Uterus (tissue), 4 donors: ENCODE data around the gene KIF26B. TPM values are rescaled to one million over a fixed set of nuclear protein-coding genes. Genes with fewer than 3 reads are reported as not detected.

Experiments
- DNase-seq, 2 donors: peaks; one replicate each; pipeline ENCODE4 v3.0.0-alpha.2; 2019 to 2020
- H3K27ac ChIP-seq, 2 donors: fragments of 200-600 bp; sonication (generic); 1 replicate in 1 of 2; 2 replicates in 1 of 2; pipeline ENCODE4 v1.5.1; 2016 to 2018
- H3K27me3 ChIP-seq, 2 donors: fragments of 200-600 bp; sonication (generic); one replicate each; pipeline ENCODE4 v1.5.1; 2018 to 2019; ENCODE audit warnings: control low read depth in 1 of 2
- H3K36me3 ChIP-seq, 2 donors: fragments of 200-600 bp; sonication (generic); one replicate each; pipeline ENCODE4 v1.5.1; 2019; ENCODE audit warnings: control low read depth in 1 of 2
- H3K4me1 ChIP-seq, 2 donors: fragments of 200-600 bp; sonication (generic); one replicate each; pipeline ENCODE4 v1.5.1; 2018 to 2019; ENCODE audit warnings: control low read depth in 1 of 2
- H3K4me3 ChIP-seq, 2 donors: fragments of 200-600 bp; sonication (generic); 1 replicate in 1 of 2; 2 replicates in 1 of 2; pipeline ENCODE4 v1.5.1; 2018 to 2019; ENCODE audit warnings: mild to moderate bottlenecking in 1 of 2
- H3K9me3 ChIP-seq, 2 donors: fragments of 200-600 bp; sonication (generic); one replicate each; pipeline ENCODE4 v1.5.1; 2019; ENCODE audit warnings: control low read depth in 1 of 2
- CTCF ChIP-seq, 4 experiments: fragments of 200-600 bp in 2 of 4; fragments of 450-650 bp in 2 of 4; sonication (generic) in 2 of 4; IDR thresholded peaks; one replicate each; pipeline ENCODE4 v1.5.1; 2016 to 2019; ENCODE audit warnings: antibody characterized with exemption in 4 of 4, mild to moderate bottlenecking in 2 of 4, moderate library complexity in 1 of 4
- POLR2A ChIP-seq, 2 donors: fragments of 450-650 bp; IDR thresholded peaks; one replicate each; pipeline ENCODE4 v1.6.1; 2016; ENCODE audit warnings: antibody characterized with exemption in 2 of 2, mild to moderate bottlenecking in 1 of 2, moderate library complexity in 1 of 2
- intact Hi-C: fragments of 100-400 bp; cut with DNase I; formaldehyde crosslinking; loops from one replicate; pipeline ENCODE4 v1.15.1; 2023; ENCODE audit warnings: low total_unique reads
- total RNA-seq, 4 donors: library from RNA; depleted of rRNA in 3 of 4; stranded (reverse); fragments of >200 nt in 3 of 4; gene quantifications; one replicate each; pipeline versions ENCODE4 v1.1.0 to v1.2.4, GENCODE V29; 2014 to 2023
- donor health status: DM: yes; HTN: yes; CAD: no.

The KIF26B gene
- total RNA-seq, 4 donors from 2014 or later, result 0.27 to 17.4 (median 1.3) TPM; not detected in 1

DNA sequence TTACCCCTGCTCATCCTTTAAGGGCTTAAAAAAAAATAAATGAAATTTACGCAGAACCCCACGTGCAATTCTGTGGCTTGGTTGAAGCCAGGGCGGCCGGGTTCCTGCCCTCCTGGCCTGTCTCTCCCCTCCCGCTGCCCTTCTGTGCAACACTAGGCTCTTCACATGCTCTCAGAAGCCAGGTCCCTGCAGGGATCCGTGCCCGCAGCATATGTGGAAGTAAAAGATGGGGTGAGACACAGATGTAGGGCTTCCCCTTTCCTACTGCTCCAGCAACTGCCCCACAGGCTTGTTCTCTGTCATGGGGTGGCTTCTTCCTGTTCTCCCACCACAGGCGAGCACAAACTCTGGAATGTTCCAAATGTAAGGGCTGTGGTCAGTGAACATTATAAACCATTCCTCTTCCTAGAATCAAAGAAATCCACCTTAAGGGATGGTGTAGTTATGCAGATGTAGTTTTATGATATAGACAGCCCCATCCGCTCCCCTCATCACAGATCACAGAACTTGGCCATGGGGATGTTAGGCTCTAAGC, 535.4 kb downstream of the KIF26B start:
- H3K4me3 ChIP-seq, result no peak overlapping the region
- no peaks in the 10 kb centered on the region for H3K36me3 ChIP-seq
- no peak overlapping the region for H3K27ac ChIP-seq
- TF ChIP-seq CTCF (IDR thresholded peaks at IDR 0.05), result no peak
- no peak for TF ChIP-seq POLR2A (IDR thresholded peaks at IDR 0.05)
- no peaks in the 10 kb centered on the region for H3K4me1 ChIP-seq
- intact Hi-C loops, result no loop called here
- no peaks in the 10 kb centered on the region for H3K27me3 ChIP-seq
- no peaks in the 10 kb centered on the region for H3K9me3 ChIP-seq
- no peak for DNase-seq

DNA sequence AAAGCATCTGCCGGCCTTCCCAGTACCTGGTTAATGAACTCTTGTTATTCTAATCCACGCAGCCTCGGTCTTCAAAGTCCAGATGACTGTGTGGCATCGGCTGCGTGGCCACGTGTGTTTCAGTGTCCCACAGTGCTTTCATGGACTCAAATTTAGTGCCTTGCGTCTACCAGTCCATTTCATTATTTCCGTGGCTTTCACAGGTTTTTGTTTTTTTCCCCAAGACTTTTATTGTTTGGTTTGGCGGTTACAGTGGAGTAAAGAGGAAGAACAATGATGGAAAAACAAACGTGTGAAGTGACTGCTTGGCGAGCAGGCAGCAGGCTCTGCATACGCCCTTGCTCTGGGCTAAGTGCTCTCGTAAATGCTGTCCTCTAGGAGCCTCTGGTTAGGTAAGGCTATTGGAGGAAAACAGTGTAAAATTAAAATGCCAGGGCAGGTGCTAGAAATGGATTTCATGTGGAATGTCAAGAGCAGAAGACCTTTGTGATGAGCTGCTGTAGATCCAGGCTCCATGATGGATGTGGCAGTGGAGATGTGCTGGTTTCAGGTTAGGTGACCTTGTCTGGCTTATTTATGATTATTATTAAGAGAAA, 536.3 kb downstream of the KIF26B start:
- Histone ChIP-seq H3K4me3 (no peak overlapping the region), H3K9me3 (no peaks in the 10 kb centered on the region), H3K36me3 (no peaks in the 10 kb centered on the region), H3K27ac (no peak overlapping the region), H3K4me1 (no peaks in the 10 kb centered on the region), H3K27me3 (no peaks in the 10 kb centered on the region)
- TF ChIP-seq CTCF (IDR thresholded peaks at IDR 0.05), result no peak
- no peak for TF ChIP-seq POLR2A (IDR thresholded peaks at IDR 0.05)
- intact Hi-C loops, result no loop called here
- DNase-seq, result no peak

GRCh38 chr1:245691897-245692296, 537.1 kb downstream of the KIF26B start:
- TF ChIP-seq POLR2A (IDR thresholded peaks at IDR 0.05) (no peak), CTCF (IDR thresholded peaks at IDR 0.05) (no peak)
- no peak overlapping the region for H3K4me3 ChIP-seq
- intact Hi-C loops, result no loop called here

GRCh38 chr1:245692318-245692717, 537.5 kb downstream of the KIF26B start:
- Histone ChIP-seq H3K4me1 (no peaks in the 10 kb centered on the region), H3K27ac (no peak overlapping the region), H3K9me3 (no peaks in the 10 kb centered on the region), H3K36me3 (no peaks in the 10 kb centered on the region), H3K4me3 (no peak overlapping the region), H3K27me3 (no peaks in the 10 kb centered on the region)
- no peak for TF ChIP-seq CTCF (IDR thresholded peaks at IDR 0.05)
- no peak for TF ChIP-seq POLR2A (IDR thresholded peaks at IDR 0.05)
- intact Hi-C loops, result no loop called here
- no peak for DNase-seq

More at GRCh38 chr1:245691897-245692296, 537.1 kb downstream of the KIF26B start:
- no peak for DNase-seq
- Histone ChIP-seq H3K36me3 (no peaks in the 10 kb centered on the region), H3K9me3 (no peaks in the 10 kb centered on the region), H3K27ac (no peak overlapping the region), H3K27me3 (no peaks in the 10 kb centered on the region), H3K4me1 (no peaks in the 10 kb centered on the region)

DNA sequence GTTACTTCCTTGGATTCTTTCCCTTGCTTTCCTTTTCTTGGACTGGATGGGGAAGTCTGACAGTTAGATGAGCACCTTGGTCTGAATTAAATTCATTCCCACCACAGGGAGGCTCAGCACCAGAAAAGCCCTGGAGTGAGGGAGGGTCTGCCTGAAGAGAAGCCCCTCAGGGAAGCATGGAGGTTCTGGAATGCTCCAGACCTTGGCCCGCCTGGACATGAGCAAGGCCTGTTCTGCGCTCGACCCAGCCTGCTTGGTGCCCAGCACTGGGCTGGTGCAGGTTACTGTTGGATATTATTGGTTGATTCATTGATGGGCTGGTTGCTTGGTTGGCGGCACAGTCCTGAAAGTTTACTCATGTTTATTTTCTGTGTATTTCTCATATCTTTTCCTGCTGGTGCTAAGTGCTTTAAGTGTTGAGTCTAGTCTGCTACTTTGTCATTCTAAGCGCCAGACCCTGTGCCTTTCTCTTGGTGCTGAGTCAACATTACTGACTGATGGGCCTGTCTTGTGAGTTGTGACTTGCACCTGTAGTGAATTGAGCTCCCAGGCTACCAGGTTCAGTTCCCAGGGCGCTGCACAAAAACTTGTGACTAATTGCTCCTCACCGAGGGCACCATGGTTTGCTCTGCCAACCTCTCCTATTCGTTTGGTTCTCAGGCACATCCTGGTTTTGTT, 538.5 kb downstream of the KIF26B start:
- H3K9me3 ChIP-seq, result no peaks in the 10 kb centered on the region

More for the DNA sequence above, 538.5 kb downstream of the KIF26B start:
- Histone ChIP-seq H3K27me3 (no peaks in the 10 kb centered on the region), H3K4me3 (no peak overlapping the region), H3K27ac (no peak overlapping the region), H3K4me1 (no peaks in the 10 kb centered on the region), H3K36me3 (no peaks in the 10 kb centered on the region)
- DNase-seq, result no peak
- intact Hi-C loops, result no loop called here
- TF ChIP-seq CTCF (IDR thresholded peaks at IDR 0.05) (no peak), POLR2A (IDR thresholded peaks at IDR 0.05) (no peak)
